NCI-H1694 (cell line): Measurements from ENCODE around the gene ROR2.
"Not testable (repeated sequence)": the region's sequence is repeated elsewhere in the genome, so short reads cannot be mapped to it uniquely, and the experiment has no call there.

ENCODE experiments used
- DNase-seq: peaks from one replicate; lab custom pipeline; 2025; lab: John Stamatoyannopoulos, UW

ROR2 gene

GRCh38 chr9:91923145-91923544 lies 26.9 kb downstream of the ROR2 start:
- no peak for DNase-seq

GRCh38 chr9:91921371-91921770 lies 28.7 kb downstream of the ROR2 start:
- no peak for DNase-seq

GRCh38 chr9:91920630-91921350 lies 29.2 kb downstream of the ROR2 start:
- DNase-seq, result no peak

GRCh38 chr9:91919621-91920020 lies 30.4 kb downstream of the ROR2 start:
- DNase-seq, result no peak

DNA sequence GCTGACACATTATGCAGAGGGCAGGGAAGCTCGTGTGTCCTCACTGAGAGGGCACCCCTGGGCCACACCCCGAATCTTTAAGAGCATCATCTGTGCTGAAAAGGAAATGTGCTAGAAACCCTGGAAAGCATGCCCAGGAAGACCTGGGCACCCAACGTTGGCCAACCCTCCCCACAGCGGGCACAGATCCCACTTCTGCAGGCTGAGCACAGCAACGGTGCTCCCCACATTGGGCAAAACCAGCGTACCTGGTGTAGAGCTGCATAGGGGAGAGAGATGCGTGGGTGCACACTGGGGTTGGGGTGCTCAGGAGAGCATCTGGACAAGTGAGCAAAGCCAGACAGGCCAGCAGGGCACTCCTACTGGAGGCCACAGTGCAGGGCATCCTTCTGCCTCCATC lies 32.6 kb downstream of the ROR2 start:
- no peak for DNase-seq

DNA sequence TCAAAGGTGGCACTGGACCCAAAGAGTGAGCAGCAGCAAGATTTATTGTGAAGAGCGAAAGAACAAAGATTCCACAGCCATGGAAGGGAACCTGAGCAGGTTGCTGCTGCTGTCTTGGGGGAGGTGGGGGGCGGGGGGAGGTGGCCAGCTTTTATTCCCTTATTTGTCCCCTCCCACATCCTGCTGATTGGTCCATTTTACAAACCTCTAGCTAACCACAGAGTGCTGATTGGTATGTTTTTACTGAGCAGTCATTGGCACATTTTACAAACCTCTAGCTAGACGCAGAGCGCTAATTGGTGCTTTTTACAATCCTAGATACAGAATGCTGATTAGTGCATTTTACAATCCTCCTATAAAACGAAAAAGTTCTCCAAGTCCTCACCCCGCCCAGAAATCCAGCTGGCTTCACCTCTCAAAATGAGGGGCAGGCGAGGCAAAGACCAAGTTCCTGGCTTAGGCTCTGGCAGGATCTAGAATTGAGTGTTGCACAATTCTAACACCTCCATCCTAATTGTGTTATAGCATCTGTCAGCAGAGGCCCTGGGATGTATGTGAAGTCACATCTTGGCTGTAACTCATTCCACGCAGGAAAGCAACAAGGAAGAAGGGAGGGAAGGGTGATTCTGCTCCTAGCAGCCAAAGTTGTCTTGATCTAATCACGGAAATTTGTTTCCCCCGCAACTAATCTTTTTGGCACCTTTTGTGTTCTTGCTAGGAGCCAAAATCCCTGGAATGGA lies 34.3 kb downstream of the ROR2 start:
- no peak for DNase-seq

- DNase-seq, result no peak
Measured at GRCh38 chr9:91914937-91915336, 35.1 kb downstream of the ROR2 start.

- DNase-seq, result no peak
Measured at GRCh38 chr9:91914404-91914803, 35.6 kb downstream of the ROR2 start.

DNA sequence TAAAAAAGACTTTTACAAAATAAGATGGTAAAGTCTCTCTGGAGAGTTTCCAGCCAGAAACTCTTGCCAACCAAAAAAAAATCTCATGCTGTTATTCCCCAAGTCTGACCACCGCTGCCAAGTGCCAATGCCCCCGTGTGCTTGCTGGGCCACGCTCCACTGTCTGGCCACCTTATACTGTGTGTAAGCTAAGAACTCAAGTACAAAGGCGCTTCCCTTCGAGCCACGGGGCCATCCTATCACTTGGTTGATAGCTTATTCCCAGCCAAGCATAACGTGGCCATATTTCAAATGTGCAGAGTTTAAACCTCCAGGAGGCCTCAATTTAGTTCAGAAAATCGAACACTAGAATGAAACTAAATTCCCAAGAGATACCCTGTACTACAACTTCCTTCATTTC lies 36.0 kb downstream of the ROR2 start:
- no peak for DNase-seq

GRCh38 chr9:91913096-91913495 lies 36.9 kb downstream of the ROR2 start:
- no peak for DNase-seq

DNA sequence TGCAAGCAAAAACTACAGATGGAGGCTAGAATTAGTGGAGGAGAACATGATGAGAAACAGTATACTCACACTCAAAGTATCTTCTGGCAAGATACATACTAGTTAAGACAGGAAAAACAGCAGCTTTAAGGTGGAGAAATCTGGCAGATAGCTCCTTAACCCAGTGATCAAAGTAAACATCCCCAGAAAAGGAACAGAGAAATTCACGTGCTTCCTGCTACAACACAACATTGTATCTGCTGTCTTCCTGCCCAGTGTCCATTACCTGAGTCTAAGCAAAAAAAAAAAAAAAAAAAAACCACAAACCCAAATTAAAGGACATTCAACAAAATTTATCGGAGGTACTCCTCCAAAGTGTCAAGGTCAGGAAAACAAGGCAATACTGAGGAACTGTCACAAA lies 38.4 kb downstream of the ROR2 start:
- no peak for DNase-seq

DNA sequence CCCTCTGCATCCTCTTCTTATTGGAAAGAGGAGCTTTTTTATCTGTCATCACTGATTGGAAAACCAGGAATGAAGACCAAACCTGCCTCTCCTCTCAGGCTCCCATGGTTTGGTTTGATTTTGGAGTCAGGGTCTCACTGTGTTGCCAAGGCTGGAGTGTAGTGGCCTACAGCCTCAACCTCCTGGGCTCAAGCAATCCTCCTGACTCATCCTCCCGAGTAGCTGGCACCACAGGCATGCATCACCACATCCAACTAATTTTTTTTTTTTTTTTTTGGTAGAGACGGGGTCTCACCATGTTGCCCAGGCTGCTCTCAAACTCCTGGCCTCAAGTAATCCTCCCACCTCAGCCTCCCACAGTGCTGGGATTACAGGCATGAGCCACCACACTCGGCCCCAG lies 40.8 kb downstream of the ROR2 start:
- not testable (repeated sequence) for DNase-seq

DNA sequence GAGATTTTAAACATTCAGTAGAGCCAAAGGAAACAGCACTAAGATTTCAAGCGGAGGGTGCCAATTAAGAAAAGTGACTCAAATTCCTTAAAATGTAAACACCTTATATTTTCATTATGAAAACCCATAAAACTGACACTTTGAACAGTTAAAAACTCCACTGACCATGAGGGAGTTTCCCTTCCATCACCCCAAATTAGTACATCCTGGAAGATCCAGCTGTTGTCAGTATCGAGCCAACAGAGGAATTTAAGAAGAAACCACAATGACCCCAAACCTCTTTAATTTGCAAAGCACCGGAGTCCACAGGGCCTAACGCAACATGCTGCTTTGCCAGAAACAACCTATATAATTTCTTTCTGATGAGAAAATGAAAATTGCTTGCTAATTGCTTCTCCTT lies 41.3 kb downstream of the ROR2 start:
- DNase-seq, result no peak

DNA sequence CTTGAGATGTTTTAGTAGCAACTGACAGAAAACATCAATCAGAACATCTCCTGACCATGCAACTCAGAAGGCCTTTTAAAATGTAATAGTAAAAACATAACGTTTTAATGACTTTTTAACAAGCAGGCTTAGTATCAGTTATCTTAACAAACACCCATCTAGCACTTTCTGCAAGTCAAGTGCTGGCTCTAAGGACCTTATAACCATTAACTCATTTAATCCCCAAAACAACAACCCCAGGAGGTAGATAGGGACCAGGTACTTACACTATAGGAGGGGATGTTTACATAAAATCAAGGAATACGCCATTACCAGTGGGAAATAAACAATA lies 41.8 kb downstream of the ROR2 start:
- no peak for DNase-seq

DNA sequence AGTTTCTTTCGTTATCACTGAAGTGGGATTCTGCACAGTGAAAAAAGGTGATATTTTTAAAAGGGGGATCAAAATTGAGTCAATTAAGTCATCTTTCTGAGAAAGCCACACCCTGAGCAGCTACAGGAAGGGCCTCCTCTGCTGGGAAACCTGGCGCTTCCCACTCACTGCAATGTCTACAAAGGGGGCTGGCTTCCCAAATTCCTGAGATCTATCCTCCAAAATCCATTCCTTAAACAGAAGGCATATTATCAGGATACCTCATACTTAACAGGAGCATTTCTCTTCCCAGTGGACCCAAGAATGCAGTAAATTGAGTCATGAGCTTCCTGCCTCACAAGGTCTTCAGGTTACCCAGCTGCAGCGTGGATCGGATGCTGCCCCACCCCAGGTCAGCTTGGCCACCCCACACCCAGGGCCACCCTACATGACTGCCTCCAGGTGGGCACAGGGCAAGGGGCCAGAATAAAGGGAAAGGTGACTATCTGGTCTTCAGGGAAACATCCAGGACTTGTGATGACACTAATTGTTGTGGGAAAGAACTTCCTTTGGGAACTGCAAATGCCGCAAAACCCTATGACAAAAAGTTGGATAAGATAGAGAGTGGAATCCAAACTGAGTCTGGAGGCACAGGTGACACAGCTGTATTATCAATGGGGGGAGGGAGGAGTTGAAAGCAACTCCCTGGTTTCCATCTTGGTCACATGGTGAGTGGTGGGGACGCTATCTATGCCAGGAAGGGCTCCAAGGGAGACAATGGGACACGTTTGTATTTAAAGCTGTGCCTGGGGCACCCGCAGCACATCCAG lies 42.3 kb downstream of the ROR2 start:
- no peak for DNase-seq

DNA sequence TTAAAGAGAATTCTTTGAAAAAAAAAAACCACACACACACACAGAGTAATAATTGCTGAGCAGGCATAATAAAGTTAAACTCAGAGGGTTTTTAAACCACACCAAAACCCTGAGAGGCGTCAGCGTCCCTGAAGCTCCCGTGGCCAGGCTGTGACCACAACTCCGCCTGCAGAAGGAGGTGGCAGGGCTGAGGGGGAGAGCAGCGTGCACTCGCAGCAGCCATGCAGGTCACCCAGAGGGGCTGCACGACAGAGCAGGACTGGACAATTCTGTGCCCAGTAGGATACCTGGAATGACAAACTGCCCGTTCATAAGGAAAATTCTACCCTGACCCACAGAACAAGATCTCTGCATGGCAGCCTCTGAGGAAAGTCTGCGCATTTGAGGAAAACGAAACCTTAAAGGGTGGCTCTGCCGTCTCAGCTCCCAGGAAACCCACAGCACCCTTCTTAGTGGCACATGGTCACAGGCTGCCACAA lies 44.0 kb downstream of the ROR2 start:
- DNase-seq, result no peak

DNA sequence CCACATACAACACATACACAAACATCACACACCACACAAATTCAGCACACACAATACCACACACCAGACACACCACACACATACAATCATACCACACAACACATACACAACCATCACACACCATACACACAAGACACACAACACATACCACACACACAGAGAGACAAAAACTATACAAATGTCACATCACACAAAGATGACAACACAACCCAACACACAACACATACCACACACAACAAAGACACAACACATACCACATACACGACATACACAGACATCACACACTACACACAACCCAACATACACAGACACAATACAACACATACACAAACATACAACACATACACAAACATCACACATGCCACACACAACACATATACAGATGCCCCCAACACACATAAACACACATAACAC lies 44.8 kb downstream of the ROR2 start:
- no peak for DNase-seq

DNA sequence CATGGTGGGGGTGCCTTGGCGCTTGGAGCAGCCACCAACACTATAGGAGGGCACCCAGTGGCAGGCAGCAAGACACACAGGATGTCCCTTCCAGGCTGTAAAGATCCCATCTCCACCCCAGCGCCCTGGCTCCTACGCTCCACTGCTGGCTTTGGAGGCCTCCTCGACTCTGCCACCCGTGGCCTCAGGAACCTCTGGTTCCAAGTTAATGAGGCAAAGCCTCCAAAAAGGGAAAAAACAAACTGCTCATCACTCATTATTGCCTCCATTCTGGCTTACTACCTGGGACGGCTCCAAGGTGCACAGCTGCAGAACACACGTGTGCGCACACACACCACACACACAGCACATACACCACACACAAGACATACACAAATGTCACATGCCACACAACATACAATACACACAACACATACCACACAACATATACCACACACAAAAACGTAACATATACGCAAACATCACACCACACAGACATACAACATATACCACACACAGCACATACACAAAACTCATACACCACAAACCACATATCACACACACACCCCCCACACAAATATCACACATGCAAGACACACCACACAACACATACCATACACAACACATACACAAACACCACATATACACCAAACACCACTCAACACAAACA lies 45.3 kb downstream of the ROR2 start:
- DNase-seq, result no peak

DNA sequence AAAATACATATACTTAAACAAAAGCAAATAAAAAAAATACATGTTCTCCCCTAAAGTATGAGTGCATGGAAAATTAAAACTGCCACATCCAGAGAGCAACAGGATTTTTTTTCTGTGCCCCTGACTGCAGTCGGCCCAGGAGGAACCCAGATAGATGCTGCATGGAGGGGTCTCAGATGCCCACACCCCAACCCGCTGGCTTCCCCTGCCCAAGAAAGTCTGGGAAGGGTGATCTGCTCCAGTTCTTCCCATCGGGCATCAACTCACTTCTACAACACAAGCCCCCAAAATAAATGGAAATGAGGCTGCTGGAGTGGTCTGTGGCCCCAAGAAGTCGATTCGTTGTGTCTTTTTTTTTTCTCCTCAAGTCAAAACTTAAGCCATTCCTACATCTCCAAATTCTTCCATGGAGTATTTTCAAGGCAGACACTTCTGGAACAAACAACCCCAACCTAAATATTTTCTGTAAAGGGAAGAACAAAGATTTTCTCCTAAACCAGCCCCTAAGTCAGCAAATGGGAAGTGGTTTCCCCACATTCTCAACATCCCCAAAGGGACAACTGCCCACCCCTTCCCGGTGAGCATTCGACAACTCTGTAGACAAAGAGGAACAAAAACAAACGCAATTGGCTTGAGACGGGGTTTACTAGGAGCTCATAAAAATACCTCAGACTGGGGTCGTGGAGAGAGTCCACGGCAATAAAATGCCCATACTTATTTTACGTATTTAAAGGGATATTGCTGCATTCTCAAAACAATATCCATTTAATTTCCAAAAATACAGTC lies 46.7 kb downstream of the ROR2 start:
- no peak for DNase-seq

DNA sequence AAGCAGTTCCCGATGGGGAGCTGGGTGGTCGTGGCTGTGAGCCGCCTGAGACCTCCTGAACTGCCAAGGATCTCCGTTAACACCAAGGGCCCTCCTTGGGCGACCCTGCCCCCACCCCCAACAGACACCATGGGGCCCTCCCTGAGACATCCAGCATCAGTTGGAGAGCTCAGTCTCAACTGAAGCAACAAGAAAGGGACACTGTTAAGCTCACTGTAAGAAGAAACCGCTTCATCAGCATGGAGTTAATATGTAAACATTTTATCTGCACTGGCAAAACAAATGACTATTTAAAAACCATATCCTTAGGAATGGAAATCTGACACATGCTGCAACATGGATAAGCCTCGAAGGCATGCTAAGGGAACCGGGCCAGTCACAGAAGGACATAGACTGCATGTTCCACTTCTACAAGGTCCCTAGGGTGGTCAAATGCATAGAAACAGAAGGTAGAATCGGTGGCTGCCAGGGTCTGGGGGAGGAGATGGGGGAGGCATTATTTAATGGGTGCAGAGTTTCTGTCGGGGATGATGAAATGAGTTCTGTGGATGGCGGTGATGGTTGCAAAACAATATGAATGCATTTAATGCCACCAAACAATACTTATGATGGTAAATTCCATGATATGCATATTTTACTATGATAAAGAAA lies 47.4 kb downstream of the ROR2 start:
- no peak for DNase-seq

DNA sequence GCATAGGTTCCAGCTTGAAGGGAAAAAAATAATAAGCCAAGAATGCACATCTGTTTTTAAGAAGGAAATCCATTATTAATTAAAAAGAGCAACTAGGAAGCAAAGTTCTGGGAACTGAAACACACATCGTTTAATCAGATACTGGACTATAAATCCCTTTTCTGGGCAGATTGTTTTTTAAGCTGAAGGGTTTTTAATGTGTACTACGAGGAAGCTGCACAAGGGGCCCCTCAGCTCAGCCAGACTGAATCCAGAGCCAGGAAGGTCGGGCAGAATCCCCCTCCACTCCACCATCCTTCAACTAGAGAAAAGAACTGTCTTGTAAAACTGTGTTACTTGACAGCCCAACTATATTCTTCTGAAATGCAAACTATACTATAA lies 49.2 kb downstream of the ROR2 start:
- no peak for DNase-seq
